ENCODE results near the gene IPPK.

The IPPK gene

GRCh38 chr9:92657296-92658094 lies 12.4 kb downstream of the IPPK start:
- Histone ChIP-seq H3K9me3 (ENCODE audit: control insufficient read depth, insufficient read depth, low read length) (no peaks in the 10 kb centered on the region), H3K4me1 (ENCODE audit: insufficient read depth, low read length) (peaks cover 3% of the 10 kb centered on the region; the same call in 1 of the 2 replicates), H3K9ac (ENCODE audit: low read depth, low read length) (no peak overlapping the region), H3K36me3 (ENCODE audit: insufficient read depth, low read length) (no peaks in the 10 kb centered on the region; the same call in 1 of the 2 replicates)

DNA sequence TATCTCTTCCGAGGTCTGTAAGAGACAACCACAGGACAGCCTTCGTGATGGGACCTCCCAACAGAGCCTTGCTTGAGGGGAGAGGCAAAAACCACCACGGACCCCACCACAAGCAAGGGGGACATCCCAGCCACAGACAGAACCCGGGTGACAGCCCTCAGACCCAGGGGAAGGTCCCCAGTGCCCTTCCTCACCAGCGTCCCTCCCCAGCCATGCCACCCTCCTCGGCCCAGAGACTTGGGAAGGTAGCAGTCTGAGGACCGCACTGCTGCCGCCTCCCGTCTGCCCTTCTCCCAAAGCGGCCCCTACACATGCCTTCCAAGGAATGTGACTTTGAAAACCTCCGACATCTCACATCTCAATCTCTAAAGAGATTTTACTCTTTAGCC lies 13.4 kb downstream of the IPPK start:
- Histone ChIP-seq H3K4me1 (ENCODE audit: insufficient read depth, low read length) (peaks cover 3% of the 10 kb centered on the region; the same call in 1 of the 2 replicates), H3K36me3 (ENCODE audit: insufficient read depth, low read length) (no peaks in the 10 kb centered on the region; the same call in 1 of the 2 replicates), H3K9me3 (ENCODE audit: control insufficient read depth, insufficient read depth, low read length) (no peaks in the 10 kb centered on the region), H3K9ac (ENCODE audit: low read depth, low read length) (no peak overlapping the region)

- Histone ChIP-seq H3K4me1 (ENCODE audit: insufficient read depth, low read length) (peaks cover 3% of the 10 kb centered on the region; the same call in 1 of the 2 replicates), H3K36me3 (ENCODE audit: insufficient read depth, low read length) (no peaks in the 10 kb centered on the region; the same call in 1 of the 2 replicates), H3K9ac (ENCODE audit: low read depth, low read length) (no peak overlapping the region)
Measured at GRCh38 chr9:92655896-92656536, 13.9 kb downstream of the IPPK start.

GRCh38 chr9:92655366-92655765 lies 14.6 kb downstream of the IPPK start:
- no peaks in the 10 kb centered on the region for H3K9me3 ChIP-seq (ENCODE audit: control insufficient read depth, insufficient read depth, low read length)
- H3K36me3 ChIP-seq (ENCODE audit: insufficient read depth, low read length), result no peaks in the 10 kb centered on the region; the same call in none of the 2 replicates
- peaks cover 3% of the 10 kb centered on the region; the same call in 1 of the 2 replicates for H3K4me1 ChIP-seq (ENCODE audit: insufficient read depth, low read length)
- no peak overlapping the region for H3K9ac ChIP-seq (ENCODE audit: low read depth, low read length)

More at GRCh38 chr9:92655896-92656536, 13.9 kb downstream of the IPPK start:
- H3K9me3 ChIP-seq (ENCODE audit: control insufficient read depth, insufficient read depth, low read length), result no peaks in the 10 kb centered on the region

- Histone ChIP-seq H3K36me3 (ENCODE audit: insufficient read depth, low read length) (no peaks in the 10 kb centered on the region; the same call in none of the 2 replicates), H3K9me3 (ENCODE audit: control insufficient read depth, insufficient read depth, low read length) (no peaks in the 10 kb centered on the region), H3K9ac (ENCODE audit: low read depth, low read length) (no peak overlapping the region), H3K4me1 (ENCODE audit: insufficient read depth, low read length) (no peaks in the 10 kb centered on the region; the same call in 1 of the 2 replicates)
Measured at GRCh38 chr9:92654481-92655301, 15.2 kb downstream of the IPPK start.

DNA sequence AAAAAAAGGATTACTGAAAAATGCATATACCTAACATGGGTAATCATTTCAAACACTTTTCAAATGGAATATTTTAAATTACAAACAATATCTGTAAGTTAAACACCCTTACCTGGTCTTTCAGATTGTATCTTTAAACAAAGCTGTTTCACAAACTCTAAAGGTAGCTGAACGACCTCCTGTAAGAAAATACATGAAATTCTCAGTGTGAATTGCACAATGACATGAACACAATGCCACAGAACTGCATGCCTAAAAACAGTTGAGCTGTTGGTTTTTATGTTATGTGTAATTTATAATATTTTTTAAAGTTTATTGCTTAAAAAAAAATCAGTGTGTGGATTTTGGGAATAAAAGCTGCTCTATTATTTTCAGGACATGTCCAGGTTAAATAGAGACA lies 17.5 kb downstream of the IPPK start:
- Histone ChIP-seq H3K9me3 (ENCODE audit: control insufficient read depth, insufficient read depth, low read length) (no peaks in the 10 kb centered on the region), H3K9ac (ENCODE audit: low read depth, low read length) (no peak overlapping the region), H3K4me1 (ENCODE audit: insufficient read depth, low read length) (no peaks in the 10 kb centered on the region), H3K36me3 (ENCODE audit: insufficient read depth, low read length) (no peaks in the 10 kb centered on the region; the same call in none of the 2 replicates)

- Histone ChIP-seq H3K9me3 (ENCODE audit: control insufficient read depth, insufficient read depth, low read length) (no peaks in the 10 kb centered on the region), H3K4me1 (ENCODE audit: insufficient read depth, low read length) (no peaks in the 10 kb centered on the region), H3K9ac (ENCODE audit: low read depth, low read length) (no peak overlapping the region), H3K36me3 (ENCODE audit: insufficient read depth, low read length) (no peaks in the 10 kb centered on the region; the same call in none of the 2 replicates)
Measured at GRCh38 chr9:92650839-92651621, 18.9 kb downstream of the IPPK start.

GRCh38 chr9:92650296-92650695 lies 19.6 kb downstream of the IPPK start:
- Histone ChIP-seq H3K9ac (ENCODE audit: low read depth, low read length) (no peak overlapping the region), H3K36me3 (ENCODE audit: insufficient read depth, low read length) (no peaks in the 10 kb centered on the region; the same call in 1 of the 2 replicates)

GRCh38 chr9:92649007-92649406 lies 20.9 kb downstream of the IPPK start:
- H3K4me1 ChIP-seq (ENCODE audit: insufficient read depth, low read length), result no peaks in the 10 kb centered on the region
- H3K36me3 ChIP-seq (ENCODE audit: insufficient read depth, low read length), result no peaks in the 10 kb centered on the region; the same call in 1 of the 2 replicates
- H3K9ac ChIP-seq (ENCODE audit: low read depth, low read length), result no peak overlapping the region
- no peaks in the 10 kb centered on the region for H3K9me3 ChIP-seq (ENCODE audit: control insufficient read depth, insufficient read depth, low read length)

More at GRCh38 chr9:92650296-92650695, 19.6 kb downstream of the IPPK start:
- no peaks in the 10 kb centered on the region for H3K4me1 ChIP-seq (ENCODE audit: insufficient read depth, low read length)
- H3K9me3 ChIP-seq (ENCODE audit: control insufficient read depth, insufficient read depth, low read length), result no peaks in the 10 kb centered on the region

DNA sequence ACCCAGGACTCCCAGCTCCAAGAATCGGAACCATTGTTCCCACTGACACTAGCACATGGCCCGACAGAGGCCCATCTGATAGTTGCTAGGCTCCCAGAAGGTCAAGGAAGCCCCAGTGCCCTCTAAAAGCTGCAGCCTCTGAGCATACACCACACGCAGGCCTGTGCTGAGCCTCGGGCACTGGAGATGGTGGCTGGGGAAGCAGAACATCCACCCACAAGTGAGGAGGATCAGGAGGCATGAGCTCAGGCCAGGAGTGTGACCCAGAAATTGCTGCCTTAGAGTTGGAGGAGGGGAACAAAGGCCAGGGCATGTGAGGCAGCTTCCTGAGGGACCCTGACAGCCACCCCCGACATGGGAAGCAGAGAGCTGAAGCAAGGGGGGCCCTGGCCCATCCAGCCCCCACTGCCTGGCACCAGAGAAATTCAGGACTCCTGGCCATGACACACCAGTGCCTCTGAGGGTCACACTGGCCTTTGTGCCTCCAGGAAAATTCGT lies 21.4 kb downstream of the IPPK start:
- H3K36me3 ChIP-seq (ENCODE audit: insufficient read depth, low read length), result no peaks in the 10 kb centered on the region; the same call in 1 of the 2 replicates
- no peak overlapping the region for H3K9ac ChIP-seq (ENCODE audit: low read depth, low read length)
- H3K4me1 ChIP-seq (ENCODE audit: insufficient read depth, low read length), result no peaks in the 10 kb centered on the region

DNA sequence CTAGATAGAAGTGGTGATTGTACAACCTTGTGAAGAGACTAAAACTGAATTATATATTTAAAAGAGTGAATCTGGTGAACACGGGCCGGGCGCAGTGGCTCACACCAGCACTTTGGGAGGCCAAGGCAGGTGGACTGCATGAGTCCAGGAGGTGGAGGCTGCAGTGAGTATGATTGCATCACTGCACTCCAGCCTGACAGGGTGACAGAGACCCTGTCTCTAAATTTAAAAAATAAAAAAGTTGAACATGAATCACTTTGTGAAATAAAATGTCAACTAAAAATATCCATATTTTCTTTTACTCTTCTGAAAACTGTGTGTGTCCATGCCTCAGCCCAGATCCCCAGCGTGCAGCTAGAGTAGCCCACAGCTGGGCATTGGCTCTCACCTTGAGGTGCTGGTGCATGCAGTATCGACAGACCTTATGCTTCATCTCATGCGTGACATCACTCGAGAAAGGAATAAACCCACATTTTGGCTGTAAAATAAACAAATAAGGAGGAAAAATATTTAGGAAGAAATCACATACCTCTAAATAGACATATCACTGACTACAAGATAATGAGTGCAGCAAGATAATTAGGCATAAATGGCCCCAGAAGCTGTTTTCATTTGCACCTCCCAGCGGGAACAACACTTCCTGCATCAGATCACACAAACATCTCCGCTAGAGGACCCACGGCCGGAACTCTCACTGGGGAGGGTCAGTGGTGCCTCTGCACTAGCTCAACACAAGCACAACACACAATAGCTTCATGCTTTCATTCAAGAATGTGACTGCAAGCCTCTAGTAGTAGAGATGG lies 22.1 kb downstream of the IPPK start:
- no peaks in the 10 kb centered on the region for H3K9me3 ChIP-seq (ENCODE audit: control insufficient read depth, insufficient read depth, low read length)
- no peaks in the 10 kb centered on the region; the same call in none of the 2 replicates for H3K36me3 ChIP-seq (ENCODE audit: insufficient read depth, low read length)
- H3K4me1 ChIP-seq (ENCODE audit: insufficient read depth, low read length), result no peaks in the 10 kb centered on the region
- no peak overlapping the region for H3K9ac ChIP-seq (ENCODE audit: low read depth, low read length)

More for the DNA sequence above, 21.4 kb downstream of the IPPK start:
- H3K9me3 ChIP-seq (ENCODE audit: control insufficient read depth, insufficient read depth, low read length), result no peaks in the 10 kb centered on the region

DNA sequence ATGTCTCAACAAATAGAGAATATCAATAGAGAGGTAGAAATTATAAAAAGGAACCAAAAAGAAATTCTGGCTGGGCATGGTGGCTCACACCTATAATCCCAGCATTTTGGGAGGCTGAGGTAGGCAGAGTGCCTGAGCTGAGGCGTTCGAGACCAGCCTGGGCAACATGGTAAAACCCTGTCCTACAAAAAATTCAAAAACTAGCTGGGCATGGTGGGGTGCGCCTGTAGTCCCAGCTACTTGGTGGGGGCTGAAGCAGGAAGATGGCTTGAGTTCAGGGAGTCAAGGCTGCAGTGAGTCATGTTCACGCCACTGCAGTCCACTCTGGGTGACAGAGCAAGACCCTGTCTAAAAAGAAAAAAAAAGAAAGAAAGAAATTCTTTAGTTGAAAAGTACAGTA lies 24.9 kb downstream of the IPPK start:
- H3K9ac ChIP-seq (ENCODE audit: low read depth, low read length), result no peak overlapping the region
- H3K9me3 ChIP-seq (ENCODE audit: control insufficient read depth, insufficient read depth, low read length), result no peaks in the 10 kb centered on the region
- no peaks in the 10 kb centered on the region for H3K4me1 ChIP-seq (ENCODE audit: insufficient read depth, low read length)
- no peaks in the 10 kb centered on the region; the same call in 1 of the 2 replicates for H3K36me3 ChIP-seq (ENCODE audit: insufficient read depth, low read length)

- Histone ChIP-seq H3K36me3 (ENCODE audit: insufficient read depth, low read length) (no peaks in the 10 kb centered on the region; the same call in 1 of the 2 replicates), H3K9ac (ENCODE audit: low read depth, low read length) (no peak overlapping the region), H3K9me3 (ENCODE audit: control insufficient read depth, insufficient read depth, low read length) (no peaks in the 10 kb centered on the region), H3K4me1 (ENCODE audit: insufficient read depth, low read length) (no peaks in the 10 kb centered on the region)
Measured at GRCh38 chr9:92644278-92644677, 25.7 kb downstream of the IPPK start.

All from ES-I3 (cell line).